ENCODE results near the gene AMIGO3.
"Not testable (repeated sequence)": the region's sequence is repeated elsewhere in the genome, so short reads cannot be mapped to it uniquely, and the experiment has no call there.

The AMIGO3 gene

DNA sequence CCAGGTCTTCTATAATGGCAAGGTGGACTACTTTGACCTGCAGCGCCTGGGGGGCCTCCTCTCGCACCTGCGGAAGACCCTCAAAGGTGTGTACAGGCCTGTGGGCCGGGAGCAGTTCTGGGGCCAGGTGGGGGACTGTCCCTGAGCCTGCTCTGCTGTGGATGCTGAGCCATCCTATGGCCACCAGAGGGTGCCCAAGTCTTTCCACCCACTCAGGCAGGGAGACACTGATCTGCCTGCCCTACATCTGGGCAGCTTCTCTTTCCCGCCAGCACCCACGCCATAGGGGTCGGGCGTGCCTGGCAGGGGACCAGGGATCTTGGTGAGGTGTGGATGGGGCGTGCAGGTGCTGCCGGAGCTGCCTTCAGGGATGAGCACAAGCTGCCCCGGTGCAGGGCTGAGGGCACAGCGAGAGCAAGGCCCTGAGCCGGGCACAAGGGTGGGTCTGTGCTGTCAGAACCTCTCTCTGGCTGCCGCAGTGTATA is 16.0 kb downstream of the AMIGO3 start:
- TF ChIP-seq CTCF (IDR thresholded peaks at IDR 0.05; ENCODE audit: low read depth, low read length): peak; percentile 93

DNA sequence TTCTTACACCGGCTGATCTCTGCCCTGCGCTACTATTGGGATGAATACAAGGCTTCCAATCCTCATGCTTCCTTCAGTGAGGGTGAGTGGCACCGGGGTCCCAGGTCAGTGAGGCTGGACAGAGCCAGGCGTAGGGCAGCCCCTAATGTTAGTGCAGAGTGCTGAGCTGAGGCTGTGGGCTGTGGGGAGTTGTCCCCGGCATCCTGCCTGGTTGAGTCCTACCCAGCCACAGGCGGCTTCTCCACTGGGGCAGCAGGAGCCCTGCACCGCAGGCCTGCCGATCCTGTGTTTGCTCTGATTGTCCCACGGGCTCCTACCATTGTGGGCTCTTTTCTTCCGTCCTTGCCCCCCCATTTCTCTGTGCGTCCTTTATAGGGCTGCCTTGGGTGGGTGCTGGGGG is 16.8 kb downstream of the AMIGO3 start:
- no peak overlapping the region for H3K4me3 ChIP-seq (ENCODE audit: low read depth, low read length)
- TF ChIP-seq CTCF (IDR thresholded peaks at IDR 0.05; ENCODE audit: low read depth, low read length): no peak

More for the DNA sequence above, 16.0 kb downstream of the AMIGO3 start:
- H3K4me3 ChIP-seq (ENCODE audit: low read depth, low read length): no peak overlapping the region

DNA sequence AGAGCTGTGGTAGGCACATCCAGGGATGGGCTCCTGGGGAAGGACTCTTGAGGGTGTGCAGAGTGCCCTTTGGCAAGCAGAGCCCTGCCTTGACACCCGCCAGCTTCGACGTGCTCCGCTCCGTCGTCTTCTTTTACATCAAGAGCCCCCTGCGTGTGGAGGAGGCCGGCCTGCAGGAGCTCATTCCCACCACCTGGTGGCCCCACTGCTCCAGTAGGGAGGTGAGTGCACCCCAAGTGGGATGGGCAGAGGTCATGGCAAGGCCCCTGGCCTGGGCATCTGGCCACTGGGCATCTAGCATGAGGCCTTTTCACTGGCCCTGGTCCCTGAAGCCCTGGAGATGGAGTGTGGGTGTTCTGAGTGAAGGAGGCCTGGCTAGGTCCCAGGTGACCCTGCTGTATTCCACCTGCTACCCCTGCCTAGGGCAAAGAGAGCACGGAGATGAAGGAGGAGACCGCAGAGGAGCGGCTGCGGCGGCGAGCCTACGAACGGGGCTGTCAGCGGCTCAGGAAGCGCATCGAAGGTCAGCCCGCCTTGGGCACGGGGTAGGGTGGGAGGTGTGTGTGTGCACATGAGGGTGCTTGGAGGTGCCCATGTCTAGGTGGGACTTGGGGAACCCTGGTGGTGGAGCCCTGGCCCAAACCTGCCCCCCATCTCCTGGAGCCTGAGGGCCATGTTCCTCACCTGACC is 18.0 kb downstream of the AMIGO3 start:
- peak; percentile 68 for TF ChIP-seq CTCF (IDR thresholded peaks at IDR 0.05; ENCODE audit: low read depth, low read length)
- no peak overlapping the region for H3K4me3 ChIP-seq (ENCODE audit: low read depth, low read length)

DNA sequence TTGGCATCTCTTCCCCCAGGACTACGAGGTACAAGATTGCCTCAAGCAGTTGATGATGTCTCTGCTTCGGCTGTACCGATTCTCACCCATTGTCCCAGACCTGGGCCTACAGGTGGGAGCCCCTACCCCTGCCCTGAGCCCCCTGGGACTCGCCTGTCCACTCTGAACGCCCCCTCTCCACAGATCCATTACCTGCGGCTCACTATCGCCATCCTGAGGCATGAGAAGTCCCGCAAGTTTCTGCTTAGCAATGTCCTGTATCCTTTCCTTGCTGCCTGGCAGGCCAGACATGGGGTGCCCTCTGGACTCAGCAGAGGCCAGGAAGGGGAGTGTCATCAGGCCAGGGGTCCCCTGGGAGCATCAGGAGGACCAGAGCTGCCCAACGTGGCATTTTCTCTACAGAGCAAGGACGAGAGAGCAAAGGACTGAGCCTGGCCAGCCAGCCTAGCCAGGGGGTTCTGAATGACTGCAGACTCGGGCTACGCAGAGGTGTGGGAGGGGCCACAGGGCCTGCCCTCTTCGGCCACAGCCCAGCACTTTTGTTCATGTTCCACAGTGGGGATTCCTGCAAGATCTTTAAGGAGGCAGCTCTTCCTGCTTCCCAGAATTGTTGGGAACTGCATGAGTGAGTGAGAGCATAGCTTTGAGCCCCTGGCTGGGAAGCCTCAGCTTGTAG is 18.9 kb downstream of the AMIGO3 start:
- no peak for TF ChIP-seq CTCF (IDR thresholded peaks at IDR 0.05; ENCODE audit: low read depth, low read length)
- H3K4me3 ChIP-seq (ENCODE audit: low read depth, low read length): no peak overlapping the region

DNA sequence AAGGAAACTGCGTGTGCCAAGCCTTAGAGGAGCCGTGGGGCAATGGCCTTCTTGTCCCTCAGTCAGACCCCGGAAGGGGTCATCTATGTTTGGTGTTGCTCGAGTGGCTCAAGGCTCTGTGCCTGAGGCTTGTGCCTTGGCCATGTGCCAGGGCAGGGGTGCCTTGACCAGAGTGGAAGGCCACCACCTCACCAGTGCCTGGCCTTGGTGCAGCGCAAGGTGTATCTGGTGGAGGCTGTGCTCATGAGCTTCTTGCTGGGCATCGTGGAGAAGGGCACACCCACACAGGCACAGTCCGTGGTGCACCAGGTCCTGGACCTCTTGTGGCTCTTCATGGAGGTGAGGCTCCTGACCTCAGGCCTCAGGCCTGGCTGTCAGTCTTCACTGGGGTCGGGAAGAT is 19.5 kb downstream of the AMIGO3 start:
- no peak overlapping the region for H3K4me3 ChIP-seq (ENCODE audit: low read depth, low read length)
- TF ChIP-seq CTCF (IDR thresholded peaks at IDR 0.05; ENCODE audit: low read depth, low read length): no peak

DNA sequence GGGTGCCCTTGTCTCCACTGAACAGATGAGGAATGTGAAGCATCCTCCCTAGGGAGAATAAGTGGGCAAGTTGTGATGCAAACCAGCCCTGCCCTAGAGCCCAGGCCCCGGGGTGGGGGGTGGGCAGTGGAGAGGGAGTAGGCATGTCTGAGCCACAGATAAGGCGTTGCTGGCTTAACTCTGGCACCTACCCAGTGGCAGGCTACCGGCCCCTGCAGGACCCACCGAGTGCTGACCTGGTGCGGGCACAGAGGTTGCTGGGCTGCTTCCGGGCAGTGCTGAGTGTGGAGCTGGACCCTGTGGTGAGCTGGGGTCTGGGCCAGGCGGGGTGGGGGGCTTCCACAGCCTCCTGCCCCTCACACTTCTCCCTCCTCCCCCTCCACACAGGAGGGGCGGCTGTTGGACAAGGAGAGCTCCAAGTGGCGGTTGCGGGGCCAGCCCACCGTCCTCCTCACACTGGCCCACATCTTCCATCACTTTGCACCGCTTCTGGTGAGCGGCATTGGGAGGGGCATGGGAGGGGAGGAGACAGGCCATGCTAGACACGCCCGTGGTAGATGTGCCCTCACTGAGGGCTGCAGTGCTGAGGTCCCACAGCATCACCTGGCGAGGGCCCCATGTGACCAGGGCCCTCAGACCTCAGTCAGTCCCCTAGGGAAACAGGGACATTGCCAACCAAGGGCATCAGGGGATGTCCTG is 20.1 kb downstream of the AMIGO3 start:
- TF ChIP-seq CTCF (IDR thresholded peaks at IDR 0.05; ENCODE audit: low read depth, low read length): no peak
- H3K4me3 ChIP-seq (ENCODE audit: low read depth, low read length): no peak overlapping the region

GRCh38 chr3:49695350-49696015 is 24.0 kb downstream of the AMIGO3 start:
- not testable (repeated sequence) for H3K4me3 ChIP-seq (ENCODE audit: low read depth, low read length)

- H3K4me3 ChIP-seq (ENCODE audit: low read depth, low read length): not testable (repeated sequence)
These were observed 24.9 kb downstream of the AMIGO3 start for GRCh38 chr3:49694409-49695070.

DNA sequence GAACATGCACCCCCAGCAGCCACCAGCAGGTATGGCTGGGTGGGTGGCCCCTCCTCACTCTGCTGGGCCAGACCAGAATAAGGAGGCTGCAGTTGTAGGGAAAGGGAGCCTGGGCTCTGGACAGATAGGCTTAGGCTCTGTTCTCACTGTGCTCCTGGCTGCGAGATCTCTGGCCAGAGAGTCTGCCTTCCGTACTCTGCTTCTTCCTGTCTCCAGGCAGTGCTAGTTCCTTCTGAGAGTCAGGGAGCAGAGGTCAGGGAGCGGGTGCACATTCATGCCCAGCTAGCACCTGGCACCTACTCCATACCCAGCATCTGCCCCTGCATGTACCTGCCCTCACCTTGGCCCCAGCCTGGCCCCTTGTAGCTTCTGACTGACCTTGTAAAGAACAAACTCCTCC is 28.0 kb downstream of the AMIGO3 start:
- not testable (repeated sequence) for H3K4me3 ChIP-seq (ENCODE audit: low read depth, low read length)

- H3K4me3 ChIP-seq (ENCODE audit: low read depth, low read length): not testable (repeated sequence)
These were observed 28.6 kb downstream of the AMIGO3 start for GRCh38 chr3:49690856-49691255.

All from WI38 (cell line).